RCC 7860 (cell line): ENCODE data around the gene NTM.
"Not testable (repeated sequence)": the region's sequence is repeated elsewhere in the genome, so short reads cannot be mapped to it uniquely, and the experiment has no call there.

ENCODE experiments used
- DNase-seq: peaks from one replicate; pipeline ENCODE4 v3.0.0-alpha.2; 2015; ENCODE audit warnings: low spot score
- FAIRE-seq: peaks from 2 replicates; lab custom pipeline; 2012; peaks lifted over from hg19 to GRCh38; lab: Jason Lieb, UNC

NTM gene

DNA sequence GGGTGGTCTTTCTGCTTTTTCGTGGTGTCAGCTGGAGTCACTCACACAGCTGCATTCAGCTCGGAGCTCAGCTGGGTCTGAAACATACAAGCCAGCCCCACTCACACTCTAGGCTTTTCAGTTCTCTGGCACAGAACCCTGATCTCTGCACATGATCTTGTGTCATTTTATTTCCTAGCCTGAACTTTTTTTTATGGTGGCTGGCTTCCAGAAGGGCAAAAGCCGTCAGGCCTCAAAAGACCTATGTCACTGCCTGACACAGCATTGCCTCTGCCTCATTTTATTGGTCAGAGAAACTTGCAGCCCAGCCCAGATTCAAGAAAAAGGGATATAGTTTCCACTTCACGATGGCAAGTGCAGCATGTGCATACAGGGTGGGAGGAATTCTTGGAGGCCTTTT, 117.8 kb downstream of the NTM start:
- FAIRE-seq (no peak), DNase-seq (no peak)

DNA sequence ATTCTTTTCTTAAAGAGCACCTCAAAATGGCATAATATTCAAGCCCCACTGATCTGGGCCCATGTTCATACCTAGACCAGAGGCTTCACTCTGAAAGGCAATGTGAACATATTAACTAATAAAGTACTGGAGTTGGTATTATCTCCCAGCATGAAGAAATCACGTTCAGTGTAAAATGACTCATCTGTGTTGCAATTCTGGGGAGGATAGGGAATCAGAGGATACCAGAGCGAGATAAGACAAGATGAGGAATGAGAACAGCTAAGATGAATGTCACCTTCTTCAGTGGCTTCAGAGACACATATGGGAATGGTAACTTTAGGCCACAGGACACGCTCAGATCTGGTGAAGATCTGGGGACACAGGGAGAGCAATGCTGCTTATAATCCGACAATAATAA, 121.1 kb downstream of the NTM start:
- FAIRE-seq: no peak

DNA sequence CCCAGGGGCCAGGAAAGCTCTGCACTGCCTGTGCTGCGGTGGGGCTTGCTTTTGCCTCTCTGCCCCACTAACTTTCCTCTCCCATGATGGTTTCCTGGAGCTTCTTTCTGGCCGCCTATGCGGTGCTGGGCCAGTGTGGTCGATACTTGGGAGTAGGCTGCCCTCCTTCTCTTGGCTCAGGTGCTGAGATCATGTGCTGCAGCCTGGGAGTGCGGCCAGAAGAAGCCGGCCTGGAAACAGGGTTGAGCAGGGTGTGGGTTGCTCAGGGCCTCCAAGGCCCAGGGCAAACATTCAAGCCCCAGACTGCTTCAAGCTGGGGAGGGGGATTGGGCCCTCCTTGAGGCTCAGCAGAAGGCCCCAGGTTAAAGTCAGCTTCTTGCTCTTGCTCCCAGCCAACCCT, 125.0 kb downstream of the NTM start:
- FAIRE-seq: no peak
- no peak for DNase-seq

More for the DNA sequence above, 121.1 kb downstream of the NTM start:
- peak; percentile 25 for DNase-seq

DNA sequence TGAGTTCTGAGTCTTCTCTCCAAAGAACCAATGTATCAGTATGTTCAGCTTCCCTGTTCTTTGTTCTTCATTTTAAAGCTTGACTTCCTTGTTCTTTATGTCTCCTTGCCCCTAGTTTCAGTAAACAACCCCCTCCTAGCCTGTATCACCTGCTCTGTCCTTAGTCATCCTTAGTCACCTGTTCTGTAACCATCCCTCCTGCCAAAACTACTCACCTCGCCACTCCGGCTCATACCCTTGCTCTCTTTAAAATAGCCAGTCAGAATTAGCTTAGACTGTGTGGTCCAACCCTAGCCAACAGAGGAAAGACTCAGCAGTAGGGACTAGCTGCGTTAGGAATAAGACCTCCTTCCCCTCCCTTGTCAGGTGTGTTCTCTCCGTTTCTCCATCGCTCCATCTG, 127.3 kb downstream of the NTM start:
- not testable (repeated sequence) for FAIRE-seq, DNase-seq

DNA sequence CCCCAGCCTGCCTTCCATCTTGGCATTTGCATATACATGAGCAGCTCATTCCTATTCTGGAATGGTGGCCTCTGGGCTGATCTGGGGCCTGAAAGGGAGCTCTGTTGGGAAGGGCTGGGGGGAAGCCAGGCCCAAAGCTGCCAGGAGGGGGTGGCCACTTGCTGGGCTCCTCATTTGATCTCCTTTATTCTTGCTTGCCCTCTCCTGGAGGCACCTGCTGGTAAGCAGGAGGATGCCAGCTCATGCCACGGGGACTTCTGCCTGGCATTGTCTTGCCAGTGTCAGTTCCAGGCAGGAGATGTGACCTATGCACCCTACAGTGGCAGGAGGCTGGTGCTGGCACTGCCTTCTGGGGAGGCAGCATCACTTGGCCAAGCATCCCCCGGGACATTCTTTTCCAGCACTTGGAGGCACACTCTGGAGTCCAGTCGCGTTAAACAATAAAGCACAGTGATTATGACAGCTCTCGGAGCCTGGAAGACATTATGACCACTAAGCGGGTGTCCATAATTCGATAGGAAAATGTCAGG, 128.3 kb downstream of the NTM start:
- no peak for FAIRE-seq
- DNase-seq: no peak

DNA sequence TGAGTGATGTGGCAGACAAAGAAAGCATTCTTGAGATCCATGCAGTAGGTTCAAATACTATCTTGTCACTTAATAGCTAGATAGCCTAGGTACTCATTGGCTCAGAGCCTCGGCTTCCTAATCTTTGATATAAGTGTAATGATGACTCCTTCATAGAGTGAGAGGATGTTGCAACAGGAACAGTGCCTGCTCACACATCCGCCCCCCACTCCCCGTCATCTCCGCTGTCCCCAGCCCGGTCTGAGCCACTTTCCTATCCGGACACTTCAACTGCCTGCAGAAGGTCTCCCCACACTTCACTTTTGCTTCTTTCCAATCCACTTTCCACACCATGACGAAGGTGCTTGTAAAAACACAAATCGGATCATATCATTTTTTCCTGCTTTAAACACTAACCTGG, 128.8 kb downstream of the NTM start:
- DNase-seq (no peak), FAIRE-seq (no peak)

DNA sequence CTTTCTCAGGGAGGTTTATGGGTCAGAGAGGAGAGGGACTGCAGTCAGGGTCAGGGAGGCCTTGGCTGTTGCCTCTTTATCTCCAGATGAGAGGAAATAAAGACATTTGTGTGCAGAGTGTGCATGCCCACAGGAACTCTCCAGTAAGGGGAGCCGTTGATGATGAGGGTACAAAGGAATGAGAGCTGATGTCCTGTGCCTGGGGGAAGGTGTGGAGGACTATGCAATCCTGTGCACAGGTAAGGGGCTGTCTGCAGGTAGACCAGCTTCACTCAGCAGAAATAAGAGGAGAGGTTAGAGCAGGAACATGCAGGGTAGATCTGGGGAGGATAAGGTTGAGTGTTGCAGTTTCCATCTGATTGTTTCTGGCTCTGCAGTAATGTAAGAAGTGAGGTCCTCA, 132.6 kb downstream of the NTM start:
- no peak for FAIRE-seq

DNA sequence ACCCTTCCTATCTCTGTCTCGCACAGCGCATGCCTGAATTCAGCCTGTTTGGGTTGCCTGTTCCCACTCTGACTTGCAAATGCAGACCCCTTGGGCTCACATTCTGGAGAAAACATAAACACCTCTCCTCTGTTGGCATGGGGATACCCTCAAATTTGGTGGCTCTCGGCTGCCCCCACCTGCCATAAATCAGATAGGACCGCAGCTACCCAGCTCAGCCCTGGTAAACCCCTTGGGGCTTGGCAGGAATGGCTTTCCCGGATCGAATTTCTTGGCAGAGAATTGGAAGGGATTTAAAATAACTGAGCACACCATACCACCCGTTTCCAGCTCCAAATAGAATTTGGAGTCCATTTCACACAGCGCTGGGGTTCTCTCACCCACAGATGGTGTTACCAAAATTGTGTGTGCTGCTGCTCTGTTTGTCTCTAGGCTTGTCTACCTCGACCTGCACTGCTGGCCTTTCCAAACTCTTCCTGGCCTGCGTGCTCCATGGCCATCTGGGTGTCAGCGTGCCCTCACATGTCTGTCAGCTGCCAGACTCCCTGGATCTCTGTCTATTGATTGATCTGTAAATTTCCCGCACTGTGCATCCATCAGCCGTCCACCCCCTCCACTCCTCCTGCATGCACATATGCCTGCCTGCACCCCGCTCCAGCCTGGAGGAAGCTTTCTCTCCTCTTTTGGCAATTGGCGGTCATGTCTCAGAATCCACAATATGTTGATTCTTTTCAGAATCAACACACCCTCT, 134.0 kb downstream of the NTM start:
- FAIRE-seq: no peak

More for the DNA sequence above, 132.6 kb downstream of the NTM start:
- no peak for DNase-seq

DNA sequence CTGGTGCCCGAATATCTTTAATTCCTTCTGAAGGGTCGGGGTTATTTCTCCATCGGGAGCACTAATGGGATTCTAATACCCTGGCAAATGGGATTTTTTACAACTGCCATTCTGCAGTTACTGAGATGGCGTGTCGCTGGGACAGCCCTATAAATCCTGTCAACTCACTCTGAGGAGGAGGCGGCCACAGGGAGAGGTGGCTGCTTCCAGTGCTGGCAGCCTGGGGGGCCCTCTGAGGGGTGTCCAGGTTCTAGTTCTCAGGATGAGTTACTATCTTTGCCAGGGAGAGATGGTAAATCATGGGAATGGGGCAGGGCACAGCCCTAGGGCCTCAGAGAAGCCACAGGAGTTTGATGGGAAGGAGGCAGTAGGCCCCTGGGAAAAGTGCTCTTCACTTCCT, 135.9 kb downstream of the NTM start:
- no peak for FAIRE-seq

More for the DNA sequence above, 134.0 kb downstream of the NTM start:
- DNase-seq: no peak

DNA sequence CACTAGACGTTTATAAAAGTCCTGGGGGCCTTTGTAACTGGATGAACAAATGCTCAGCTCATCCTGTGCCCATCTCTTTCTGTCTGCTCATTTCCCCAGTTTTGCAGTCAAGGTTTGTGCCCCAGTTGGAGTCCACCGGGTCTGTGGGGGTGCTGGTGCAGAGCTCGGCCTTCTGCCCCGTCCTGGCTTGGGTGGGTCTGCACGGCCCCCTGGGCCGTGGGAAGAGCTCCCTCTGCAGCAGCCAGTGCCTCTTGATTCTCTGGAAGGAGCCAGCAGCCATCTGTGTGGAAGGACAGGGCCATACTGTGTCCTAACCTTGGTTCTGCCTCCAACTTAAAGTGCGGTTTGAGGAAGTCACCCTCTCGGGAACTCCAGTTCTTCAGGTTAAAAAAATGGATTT, 140.2 kb downstream of the NTM start:
- no peak for FAIRE-seq
- DNase-seq: no peak

More for the DNA sequence above, 135.9 kb downstream of the NTM start:
- DNase-seq: no peak

DNA sequence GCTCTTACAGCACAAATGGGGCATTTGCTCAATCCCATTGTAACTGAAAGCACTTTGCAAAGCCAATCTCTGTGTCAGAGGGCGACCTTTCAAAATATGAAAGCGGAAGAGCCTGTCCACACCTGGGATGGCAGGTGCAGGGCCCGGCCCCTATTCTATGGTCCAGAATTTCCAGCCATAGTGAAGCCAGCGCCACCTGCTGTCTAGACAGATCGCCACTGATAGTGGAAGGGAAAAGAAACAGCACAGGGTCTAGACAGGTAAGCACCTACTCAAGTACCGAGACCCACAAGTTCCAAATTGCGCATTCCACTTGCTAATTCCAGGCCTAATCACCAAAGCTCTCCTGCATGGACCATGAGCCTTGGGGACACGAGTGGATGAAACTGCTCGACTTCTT, 141.4 kb downstream of the NTM start:
- FAIRE-seq (no peak), DNase-seq (peak; percentile 11)

DNA sequence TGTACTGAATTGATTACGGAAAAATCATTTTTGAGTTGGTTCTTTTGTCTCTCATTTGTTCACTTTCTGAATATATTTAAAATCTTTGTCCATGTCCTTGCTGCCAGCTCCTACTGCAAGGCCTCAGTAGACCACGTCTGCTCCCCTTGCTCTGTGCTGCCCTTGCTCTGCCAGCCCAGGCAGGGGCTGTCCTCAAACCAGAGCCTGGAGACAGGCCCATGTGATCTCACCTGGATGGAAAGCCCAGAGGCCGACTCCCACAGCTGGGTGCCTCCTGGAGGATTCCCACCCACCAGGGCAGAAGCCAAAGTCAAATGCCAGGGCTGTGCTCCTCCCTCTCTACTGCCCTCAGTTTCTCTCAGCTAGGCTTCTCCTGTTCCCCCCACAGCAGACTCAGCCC, 141.8 kb downstream of the NTM start:
- DNase-seq (no peak), FAIRE-seq (no peak)

DNA sequence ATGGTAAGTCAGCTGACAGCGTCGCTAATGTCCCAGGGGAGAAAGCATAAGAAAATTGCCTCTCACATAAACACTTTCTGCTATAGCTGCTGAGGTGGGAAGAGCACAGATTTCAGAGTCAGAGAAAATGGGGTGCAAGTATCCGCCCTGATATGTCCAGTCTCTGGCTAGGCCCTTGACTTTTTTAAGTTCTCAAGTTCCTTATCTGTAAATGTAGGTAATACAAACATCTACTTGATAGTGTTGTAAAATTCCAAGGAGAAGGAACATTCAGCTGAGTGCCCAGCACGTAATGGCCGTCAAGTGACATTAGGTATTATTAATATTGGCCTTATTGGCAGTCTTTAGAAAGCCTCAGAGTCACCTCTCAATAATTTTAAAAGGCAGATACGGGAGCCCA, 143.6 kb downstream of the NTM start:
- FAIRE-seq (no peak), DNase-seq (no peak)

DNA sequence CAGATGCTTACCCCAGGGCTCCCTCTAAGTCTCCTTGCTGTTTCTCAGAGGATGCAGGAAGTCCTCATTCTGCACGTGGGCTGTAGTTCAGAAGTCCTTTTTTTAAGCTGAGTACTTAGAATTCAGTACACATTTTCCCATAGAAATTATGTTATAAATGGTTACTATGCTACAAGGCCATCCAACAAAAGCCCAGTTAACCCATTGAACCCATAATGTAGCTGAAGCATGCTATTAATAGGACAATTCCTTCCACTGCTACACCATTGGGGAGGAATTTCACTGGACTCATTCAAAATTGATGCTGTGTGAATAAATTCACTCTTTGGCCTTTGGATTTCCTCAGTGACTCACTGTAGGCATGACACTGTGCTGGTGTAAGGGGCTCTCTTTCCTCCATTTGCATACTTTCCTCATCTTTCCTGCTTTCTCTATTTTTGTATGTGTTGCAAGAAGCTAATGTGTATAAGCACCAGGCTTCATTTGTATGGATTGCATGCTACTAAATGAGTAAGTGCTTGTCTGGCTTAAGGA, 148.0 kb downstream of the NTM start:
- DNase-seq (no peak), FAIRE-seq (no peak)

DNA sequence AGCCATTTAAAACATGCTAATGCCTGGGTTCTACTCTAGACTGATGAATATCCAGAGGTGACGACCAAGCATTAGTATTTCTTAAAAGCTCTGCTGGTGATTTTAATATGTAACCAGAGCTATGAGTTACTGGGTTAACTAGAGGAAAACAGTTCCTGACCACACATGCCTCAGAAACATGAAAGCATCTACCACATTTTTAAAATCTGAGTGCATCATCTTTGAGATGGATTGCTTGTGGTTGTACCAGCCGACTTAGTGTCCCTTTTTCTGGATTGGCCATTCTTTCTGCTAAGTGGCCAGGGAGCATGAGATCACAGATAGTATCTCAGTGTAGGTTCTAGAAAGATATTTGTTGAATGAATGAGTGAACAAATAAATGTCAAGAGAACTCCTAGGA, 152.4 kb downstream of the NTM start:
- FAIRE-seq: peak; percentile 90
- peak; percentile 66 for DNase-seq

DNA sequence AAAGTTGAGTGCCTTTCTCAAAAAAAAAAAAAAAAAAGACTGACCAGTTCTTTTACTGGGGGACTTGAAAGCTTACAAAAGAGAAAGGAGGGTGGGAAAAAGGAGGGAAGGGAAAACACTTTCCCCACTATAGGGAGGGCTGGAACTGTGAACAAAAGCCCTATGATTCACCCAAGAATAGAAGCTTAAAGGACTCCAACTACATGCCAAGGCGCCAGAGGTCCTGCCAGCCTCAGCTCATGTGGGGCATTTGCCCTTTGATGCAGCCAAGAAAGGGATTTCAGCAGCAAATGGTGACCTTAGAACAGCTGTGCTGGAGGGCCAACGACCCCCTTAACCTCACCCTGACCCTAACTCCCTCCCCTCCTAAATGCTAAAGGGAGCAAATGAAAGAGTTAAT, 160.0 kb downstream of the NTM start:
- FAIRE-seq (no peak), DNase-seq (no peak)

DNA sequence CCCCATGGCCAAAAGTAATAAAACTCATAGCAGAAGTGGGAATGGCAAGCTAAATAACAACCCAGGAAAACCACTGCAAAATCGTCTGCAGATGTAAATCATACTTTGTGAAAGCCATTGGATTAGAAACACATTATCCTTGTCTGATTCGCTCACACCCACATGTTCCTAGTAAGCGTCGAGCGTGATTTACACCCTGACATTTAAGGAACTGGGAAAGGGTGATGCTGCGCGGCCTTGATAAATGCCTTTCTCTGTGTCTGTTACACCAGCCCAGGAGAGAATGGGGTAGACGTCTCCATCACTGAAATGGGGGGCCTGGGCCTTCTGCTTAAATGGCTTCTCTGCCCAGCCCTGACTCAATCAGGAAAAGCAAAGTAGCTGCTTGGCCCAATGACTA, 162.7 kb downstream of the NTM start:
- DNase-seq (no peak), FAIRE-seq (no peak)

DNA sequence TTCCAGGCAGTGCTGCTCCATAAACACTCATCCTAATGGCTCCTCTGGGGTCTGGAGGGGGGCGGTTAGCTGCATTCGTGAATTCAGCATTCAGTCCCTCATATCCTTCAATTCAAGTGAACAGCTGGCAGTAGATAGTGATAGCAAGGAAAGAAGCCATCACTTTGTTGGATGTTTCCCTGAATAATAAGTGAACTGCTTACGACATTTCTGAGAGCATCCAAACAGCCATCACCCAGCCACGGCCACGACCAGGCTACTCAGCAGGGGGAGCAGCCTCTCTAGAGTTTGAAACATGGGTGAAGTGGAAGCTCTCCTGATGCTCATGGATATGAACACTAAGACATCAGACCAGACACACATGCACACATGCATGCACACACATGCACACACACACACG, 163.6 kb downstream of the NTM start:
- FAIRE-seq: no peak
- no peak for DNase-seq

DNA sequence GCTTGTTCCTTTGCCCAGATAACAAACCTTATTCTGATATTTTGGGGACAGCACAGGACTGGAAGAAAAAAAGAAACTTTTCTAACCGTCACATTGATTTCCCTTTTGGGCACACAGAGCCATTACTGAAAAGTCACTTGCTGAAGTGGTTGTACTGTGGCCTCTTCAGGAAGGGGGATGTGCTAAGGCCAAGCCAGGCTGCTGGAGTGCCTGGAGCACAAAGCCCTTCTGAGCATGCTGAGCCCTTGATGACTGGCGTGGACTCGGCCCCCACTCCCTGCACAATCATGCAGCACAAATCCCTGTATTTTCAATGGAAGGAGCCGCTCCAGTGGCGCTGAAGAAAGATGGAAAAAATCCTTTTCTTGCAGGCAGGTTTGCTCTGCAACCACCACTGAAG, 164.2 kb downstream of the NTM start:
- no peak for DNase-seq
- FAIRE-seq: no peak

DNA sequence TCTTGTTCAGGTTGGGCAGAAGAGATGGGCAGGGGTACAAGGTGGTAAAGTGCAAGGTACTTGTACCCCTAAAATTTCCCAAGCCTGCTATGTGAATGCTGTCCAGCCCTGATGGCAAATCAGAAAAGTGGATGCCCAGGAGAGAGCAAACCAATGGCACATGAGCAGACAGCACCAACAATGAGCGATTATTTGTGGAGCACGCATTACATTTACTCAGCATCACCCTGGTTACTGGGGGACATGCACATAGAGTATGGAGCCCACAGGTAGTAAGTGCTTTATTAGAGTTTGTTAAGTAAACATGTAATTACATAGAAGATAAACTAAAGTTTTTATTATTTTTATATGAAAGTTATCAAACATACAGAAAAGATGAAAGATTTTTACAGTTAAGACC, 165.7 kb downstream of the NTM start:
- no peak for FAIRE-seq
- DNase-seq: no peak

DNA sequence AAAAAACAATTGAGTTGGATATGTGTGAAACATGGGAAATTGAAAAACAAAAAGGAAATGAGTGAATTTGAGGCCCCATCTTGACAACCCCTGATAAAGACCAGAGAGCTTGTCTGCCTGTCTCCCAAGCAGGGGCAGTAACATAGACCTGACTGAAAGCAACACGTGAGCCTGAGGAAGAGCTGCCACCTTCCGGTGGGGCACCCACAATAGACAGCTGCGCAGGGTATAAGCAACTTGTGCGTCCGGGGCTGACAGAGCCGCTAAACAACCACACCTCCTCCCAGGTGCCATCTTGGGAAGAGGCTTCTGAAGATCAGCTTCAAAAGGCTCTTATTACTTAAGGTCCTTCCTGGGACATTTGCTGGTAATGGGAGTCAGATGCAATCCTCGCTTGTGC, 166.8 kb downstream of the NTM start:
- DNase-seq (no peak), FAIRE-seq (no peak)

DNA sequence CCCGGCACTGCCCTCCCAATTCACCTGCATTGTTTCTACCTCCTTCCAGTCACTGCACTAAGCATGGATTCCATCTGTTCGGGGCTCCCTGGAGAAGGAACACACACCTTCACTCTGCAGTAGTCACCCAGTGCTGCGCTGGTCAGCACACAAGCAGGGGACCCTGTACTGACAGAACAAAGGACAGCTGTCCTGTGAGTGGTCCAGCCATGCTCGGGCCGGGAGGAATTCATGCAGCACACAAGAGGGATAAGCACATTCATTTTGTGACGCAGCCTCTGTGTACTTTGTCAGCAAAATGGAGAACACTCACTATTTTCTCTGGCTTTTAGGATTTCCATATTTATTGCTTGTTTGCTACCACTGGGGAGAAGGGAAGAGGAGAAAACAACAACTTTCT, 167.3 kb downstream of the NTM start:
- DNase-seq (no peak), FAIRE-seq (no peak)

DNA sequence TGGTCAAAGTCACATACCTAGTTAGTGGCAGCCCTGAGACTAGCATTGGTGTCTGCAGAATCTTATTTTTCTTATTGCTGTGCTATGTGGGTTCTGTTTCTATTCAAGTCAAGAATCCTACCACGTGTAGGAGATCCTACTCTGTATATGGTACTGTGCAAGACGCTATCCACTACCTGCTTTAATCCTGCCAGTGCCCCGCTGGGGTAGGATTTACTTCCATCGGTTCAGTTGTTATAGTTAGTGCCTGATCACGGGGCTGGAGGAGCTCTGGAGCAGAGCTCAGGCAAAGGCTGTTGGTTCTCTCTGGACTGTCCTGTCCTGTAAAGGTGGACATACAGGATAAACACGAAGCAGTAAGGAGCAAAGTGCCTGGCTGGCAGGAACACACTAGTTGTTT, 167.9 kb downstream of the NTM start:
- DNase-seq (no peak), FAIRE-seq (no peak)
